ENCODE results near the gene ACTR3C. TPM values are rescaled to one million over a fixed set of nuclear protein-coding genes. Genes with fewer than 3 reads are reported as not detected.

ACTR3C gene
- total RNA-seq, 4 donors from 2014 or later: 8.3 to 25.6 (median 17.4) TPM

GRCh38 chr7:150346922-150347321 is 23.6 kb upstream of the ACTR3C start:
- no peaks in the 10 kb centered on the region for H3K36me3 ChIP-seq
- H3K4me3 ChIP-seq: no peak overlapping the region
- no peak overlapping the region for H3K27ac ChIP-seq
- intact Hi-C loops (cut with DNase I): no loop called here
- H3K9me3 ChIP-seq: peaks cover 0 to 5% (median 0%) of the 10 kb centered on the region in 3 donors
- DNase-seq: no peak
- H3K4me1 ChIP-seq: peaks cover 0 to 2% (median 0%) of the 10 kb centered on the region in 3 donors
- TF ChIP-seq CTCF (IDR thresholded peaks at IDR 0.05) (no peak), POLR2A (IDR thresholded peaks at IDR 0.05) (no peak)
- 85 to 91% methylated on average over 3 to 4 of the region's 5 CpGs for WGBS, 2 donors
- H3K27me3 ChIP-seq: peaks cover 0 to 11% (median 0%) of the 10 kb centered on the region in 4 donors

- Histone ChIP-seq H3K27ac (no peak overlapping the region), H3K36me3 (no peaks in the 10 kb centered on the region), H3K27me3 (peaks cover 0 to 30% (median 6%) of the 10 kb centered on the region in 4 donors), H3K9me3 (peaks cover 0 to 5% (median 0%) of the 10 kb centered on the region in 3 donors), H3K4me1 (peaks cover 12 to 21% (median 18%) of the 10 kb centered on the region in 3 donors), H3K4me3 (no peak overlapping the region)
- TF ChIP-seq CTCF (IDR thresholded peaks at IDR 0.05) (no peak), POLR2A (IDR thresholded peaks at IDR 0.05) (no peak)
- intact Hi-C loops (cut with DNase I): no loop called here
- no peak for DNase-seq
- 71 to 89% methylated on average over 1 of the region's 1 CpG for WGBS, 2 donors
Observed at GRCh38 chr7:150345012-150345411, 21.7 kb upstream of the ACTR3C start.

- intact Hi-C loops (cut with DNase I): no loop called here
- Histone ChIP-seq H3K36me3 (no peaks in the 10 kb centered on the region), H3K4me3 (no peak overlapping the region), H3K4me1 (peaks cover 18 to 29% (median 19%) of the 10 kb centered on the region in 3 donors), H3K27ac (no peak overlapping the region), H3K27me3 (peaks cover 0 to 33% (median 6%) of the 10 kb centered on the region in 4 donors), H3K9me3 (peaks cover 0 to 5% (median 0%) of the 10 kb centered on the region in 3 donors)
- DNase-seq: no peak
- TF ChIP-seq CTCF (IDR thresholded peaks at IDR 0.05) (no peak), POLR2A (IDR thresholded peaks at IDR 0.05) (no peak)
Observed at GRCh38 chr7:150344299-150344698, 21.0 kb upstream of the ACTR3C start.

- TF ChIP-seq CTCF (IDR thresholded peaks at IDR 0.05) (no peak), POLR2A (IDR thresholded peaks at IDR 0.05) (no peak)
- no peak overlapping the region for H3K27ac ChIP-seq
- no peak overlapping the region for H3K4me3 ChIP-seq
- DNase-seq: no peak
- H3K27me3 ChIP-seq: peaks cover 0 to 33% (median 6%) of the 10 kb centered on the region in 4 donors
- WGBS, 2 donors: 86 to 90% methylated on average over 2 of the region's 2 CpGs
- peaks cover 0 to under 1% (median 0%) of the 10 kb centered on the region in 3 donors for H3K36me3 ChIP-seq
- H3K4me1 ChIP-seq: peaks cover 18 to 39% (median 24%) of the 10 kb centered on the region in 3 donors
- intact Hi-C loops (cut with DNase I): no loop called here
- H3K9me3 ChIP-seq: peaks cover 0 to 5% (median 0%) of the 10 kb centered on the region in 3 donors
Observed at GRCh38 chr7:150343225-150343624, 19.9 kb upstream of the ACTR3C start.

- H3K36me3 ChIP-seq: peaks cover 0 to 12% (median 0%) of the 10 kb centered on the region in 3 donors
Observed at GRCh38 chr7:150342121-150342408, 18.7 kb upstream of the ACTR3C start.

More at GRCh38 chr7:150342121-150342408, 18.7 kb upstream of the ACTR3C start:
- intact Hi-C loops (cut with DNase I): no loop called here
- Histone ChIP-seq H3K4me3 (peak overlapping the region in 1 of 4 donors; percentile 68), H3K4me1 (peaks cover 18 to 51% (median 24%) of the 10 kb centered on the region in 3 donors), H3K27me3 (peaks cover 0 to 33% (median 6%) of the 10 kb centered on the region in 4 donors), H3K9me3 (peaks cover 0 to 5% (median 0%) of the 10 kb centered on the region in 3 donors), H3K27ac (peak overlapping the region; percentile 35 to 88 (median 76))
- no peak for TF ChIP-seq POLR2A (IDR thresholded peaks at IDR 0.05)
- TF ChIP-seq CTCF (IDR thresholded peaks at IDR 0.05): no peak
- WGBS, 2 donors: 67 to 87% methylated on average over 1 to 4 of the region's 9 CpGs
- no peak for DNase-seq
